ENCODE results near the gene VSX1. TPM values are rescaled to one million over a fixed set of nuclear protein-coding genes. Genes with fewer than 3 reads are reported as not detected.

Gene VSX1
- total RNA-seq, 2 experiments from 2014 or later, result not detected

- POLR2A ChIA-PET, result interaction anchor here (0.6 to 2.9 kb wide), 3 partner anchors 20 to 692 kb away, joined by 3 to 16 read pairs (median 6); partner anchors contain the start of gene ACSS1
Observed at GRCh38 chr20:25036331-25036936, 45.5 kb downstream of the VSX1 start.

GRCh38 chr20:25035921-25036320 is 46.0 kb downstream of the VSX1 start:
- Mint-ChIP-seq H3K27me3 (no peaks in the 10 kb centered on the region), H3K4me1 (ENCODE audit: low read depth) (peaks cover 54% of the 10 kb centered on the region), H3K27ac (peak overlapping the region; percentile 95), H3K4me3 (peak overlapping the region; percentile 60), H3K9me3 (no peaks in the 10 kb centered on the region), H3K36me3 (ENCODE audit: low read depth) (peaks cover 12% of the 10 kb centered on the region)
- no peak for TF ChIP-seq CTCF (IDR thresholded peaks at IDR 0.05)
- Histone ChIP-seq H3K9me3 (ENCODE audit: control insufficient read depth in 1 of 2, insufficient read depth in 1 of 2, low read length in 2 of 2) (no peaks in the 10 kb centered on the region), H3K4me1 (ENCODE audit: insufficient read depth, low read length) (peaks cover 59% of the 10 kb centered on the region), H3K27me3 (ENCODE audit: control insufficient read depth in 1 of 2, insufficient read depth in 2 of 2, low read length in 2 of 2) (no peaks in the 10 kb centered on the region), H3K27ac (ENCODE audit: low read depth in 1 of 2, low read length in 2 of 2) (no peak overlapping the region), H3K36me3 (ENCODE audit: insufficient read depth, low read length) (peaks cover 25% of the 10 kb centered on the region), H3K4me3 (ENCODE audit: low read length) (no peak overlapping the region)
- ChIA-PET POLR2A (interaction anchor here (1.5 to 2.9 kb wide), 2 partner anchors 21 to 22 kb away, joined by 6 to 16 read pairs; partner anchors contain the start of gene ACSS1), CTCF (no interaction called here)
- DNase-seq (peak in 1 of 14 experiments; percentile 51), ATAC-seq (ENCODE audit: poor library complexity) (peak; percentile 76)
- intact Hi-C loops (cut with DNase I, micrococcal nuclease), result no loop called here

More at GRCh38 chr20:25036331-25036936, 45.5 kb downstream of the VSX1 start:
- Mint-ChIP-seq H3K4me1 (ENCODE audit: low read depth) (peaks cover 57% of the 10 kb centered on the region), H3K4me3 (peak overlapping the region; percentile 60), H3K36me3 (ENCODE audit: low read depth) (peaks cover 7% of the 10 kb centered on the region), H3K9me3 (no peaks in the 10 kb centered on the region), H3K27me3 (no peaks in the 10 kb centered on the region), H3K27ac (peak overlapping the region; percentile 95)
- peaks cover 22% of the 10 kb centered on the region for H3K36me3 ChIP-seq (ENCODE audit: insufficient read depth, low read length)
- intact Hi-C loops (cut with DNase I, micrococcal nuclease), result no loop called here
- H3K4me1 ChIP-seq (ENCODE audit: insufficient read depth, low read length), result peaks cover 64% of the 10 kb centered on the region
- no peak overlapping the region for H3K27ac ChIP-seq (ENCODE audit: low read depth in 1 of 2, low read length in 2 of 2)
- TF ChIP-seq CTCF (IDR thresholded peaks at IDR 0.05), result no peak
- ATAC-seq (ENCODE audit: poor library complexity) (no peak), DNase-seq (no peak)
- H3K9me3 ChIP-seq (ENCODE audit: control insufficient read depth in 1 of 2, insufficient read depth in 1 of 2, low read length in 2 of 2), result no peaks in the 10 kb centered on the region
- no peaks in the 10 kb centered on the region for H3K27me3 ChIP-seq (ENCODE audit: control insufficient read depth in 1 of 2, insufficient read depth in 2 of 2, low read length in 2 of 2)
- no peak overlapping the region for H3K4me3 ChIP-seq (ENCODE audit: low read length)
- CTCF ChIA-PET, result no interaction called here

GRCh38 chr20:25033924-25034300 is 48.0 kb downstream of the VSX1 start:
- Histone ChIP-seq H3K27me3 (ENCODE audit: control insufficient read depth in 1 of 2, insufficient read depth in 2 of 2, low read length in 2 of 2) (no peaks in the 10 kb centered on the region), H3K9me3 (ENCODE audit: control insufficient read depth in 1 of 2, insufficient read depth in 1 of 2, low read length in 2 of 2) (no peaks in the 10 kb centered on the region), H3K36me3 (ENCODE audit: insufficient read depth, low read length) (peaks cover 32% of the 10 kb centered on the region), H3K4me1 (ENCODE audit: insufficient read depth, low read length) (peaks cover 44% of the 10 kb centered on the region), H3K27ac (ENCODE audit: low read depth in 1 of 2, low read length in 2 of 2) (no peak overlapping the region), H3K4me3 (ENCODE audit: low read length) (no peak overlapping the region)
- peaks cover 52% of the 10 kb centered on the region for H3K4me1 Mint-ChIP-seq (ENCODE audit: low read depth)
- no peaks in the 10 kb centered on the region for H3K27me3 Mint-ChIP-seq
- intact Hi-C loops (cut with DNase I, micrococcal nuclease), result no loop called here
- no peak overlapping the region for H3K4me3 Mint-ChIP-seq
- ATAC-seq (ENCODE audit: poor library complexity) (no peak), DNase-seq (no peak)
- peaks cover 32% of the 10 kb centered on the region for H3K36me3 Mint-ChIP-seq (ENCODE audit: low read depth)
- no peak overlapping the region for H3K27ac Mint-ChIP-seq
- H3K9me3 Mint-ChIP-seq, result no peaks in the 10 kb centered on the region
- ChIA-PET CTCF (no interaction called here), POLR2A (interaction anchor here (1.2 to 2.5 kb wide), 2 partner anchors 23 to 25 kb away, joined by 4 to 7 read pairs; partner anchors contain the start of gene ACSS1)
- TF ChIP-seq CTCF (IDR thresholded peaks at IDR 0.05), result no peak
